GM12873 (cell line): Measurements from ENCODE around the gene SEBOX.

Source experiments
- TF ChIP-seq, protein P1 (sequence below): IDR thresholded peaks from 2 replicates; pipeline ENCODE4 v1.5.1; 2012; ENCODE audit warnings: low read depth, mild to moderate bottlenecking, moderate library complexity, low read length, control low read depth; ENCODE audit not compliant: insufficient read depth; ENCODE audit errors: missing control alignments

SEBOX gene

DNA sequence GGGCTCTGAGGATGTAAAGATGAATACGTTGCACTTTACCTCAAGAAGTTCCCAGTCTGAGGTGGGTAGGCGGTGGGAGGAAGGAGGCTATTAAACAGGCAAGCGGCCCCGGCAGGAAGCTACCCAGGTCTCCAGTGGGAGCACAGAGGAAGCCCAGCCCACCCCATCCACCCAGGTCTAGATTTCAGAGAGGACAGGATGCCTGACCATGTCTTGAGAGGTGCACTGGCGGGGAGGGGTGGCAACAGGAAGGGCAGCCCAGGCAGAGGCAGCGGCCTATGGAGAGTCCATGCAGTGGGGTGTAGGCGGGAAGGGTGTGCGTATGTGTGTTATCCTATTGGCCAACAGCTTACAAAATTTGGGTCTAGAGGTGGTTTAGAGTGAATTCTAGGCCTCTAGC lies 20.4 kb upstream of the SEBOX start:
- TF ChIP-seq, protein P1, sequence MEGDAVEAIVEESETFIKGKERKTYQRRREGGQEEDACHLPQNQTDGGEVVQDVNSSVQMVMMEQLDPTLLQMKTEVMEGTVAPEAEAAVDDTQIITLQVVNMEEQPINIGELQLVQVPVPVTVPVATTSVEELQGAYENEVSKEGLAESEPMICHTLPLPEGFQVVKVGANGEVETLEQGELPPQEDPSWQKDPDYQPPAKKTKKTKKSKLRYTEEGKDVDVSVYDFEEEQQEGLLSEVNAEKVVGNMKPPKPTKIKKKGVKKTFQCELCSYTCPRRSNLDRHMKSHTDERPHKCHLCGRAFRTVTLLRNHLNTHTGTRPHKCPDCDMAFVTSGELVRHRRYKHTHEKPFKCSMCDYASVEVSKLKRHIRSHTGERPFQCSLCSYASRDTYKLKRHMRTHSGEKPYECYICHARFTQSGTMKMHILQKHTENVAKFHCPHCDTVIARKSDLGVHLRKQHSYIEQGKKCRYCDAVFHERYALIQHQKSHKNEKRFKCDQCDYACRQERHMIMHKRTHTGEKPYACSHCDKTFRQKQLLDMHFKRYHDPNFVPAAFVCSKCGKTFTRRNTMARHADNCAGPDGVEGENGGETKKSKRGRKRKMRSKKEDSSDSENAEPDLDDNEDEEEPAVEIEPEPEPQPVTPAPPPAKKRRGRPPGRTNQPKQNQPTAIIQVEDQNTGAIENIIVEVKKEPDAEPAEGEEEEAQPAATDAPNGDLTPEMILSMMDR, result no peak

GRCh38 chr17:28385037-28385400 lies 20.0 kb upstream of the SEBOX start:
- TF ChIP-seq, protein P1, result no peak

- TF ChIP-seq, protein P1, result no peak
These were observed 19.5 kb upstream of the SEBOX start for GRCh38 chr17:28384281-28385036.

DNA sequence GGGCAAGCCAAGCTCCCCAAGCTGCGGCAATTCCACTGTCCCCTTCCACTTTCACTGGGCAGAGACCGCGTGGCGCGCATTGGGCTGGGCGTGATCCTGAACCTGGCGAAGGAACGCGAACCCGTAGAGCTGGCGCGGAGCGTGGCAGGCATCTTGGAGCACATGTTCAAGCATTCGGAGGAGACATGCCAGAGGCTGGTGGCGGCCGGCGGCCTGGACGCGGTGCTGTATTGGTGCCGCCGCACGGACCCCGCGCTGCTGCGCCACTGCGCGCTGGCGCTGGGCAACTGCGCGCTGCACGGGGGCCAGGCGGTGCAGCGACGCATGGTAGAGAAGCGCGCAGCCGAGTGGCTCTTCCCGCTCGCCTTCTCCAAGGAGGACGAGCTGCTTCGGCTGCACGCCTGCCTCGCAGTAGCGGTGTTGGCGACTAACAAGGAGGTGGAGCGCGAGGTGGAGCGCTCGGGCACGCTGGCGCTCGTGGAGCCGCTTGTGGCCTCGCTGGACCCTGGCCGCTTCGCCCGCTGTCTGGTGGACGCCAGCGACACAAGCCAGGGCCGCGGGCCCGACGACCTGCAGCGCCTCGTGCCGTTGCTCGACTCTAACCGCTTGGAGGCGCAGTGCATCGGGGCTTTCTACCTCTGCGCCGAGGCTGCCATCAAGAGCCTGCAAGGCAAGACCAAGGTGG lies 16.3 kb upstream of the SEBOX start:
- TF ChIP-seq, protein P1, result peak; percentile 66

DNA sequence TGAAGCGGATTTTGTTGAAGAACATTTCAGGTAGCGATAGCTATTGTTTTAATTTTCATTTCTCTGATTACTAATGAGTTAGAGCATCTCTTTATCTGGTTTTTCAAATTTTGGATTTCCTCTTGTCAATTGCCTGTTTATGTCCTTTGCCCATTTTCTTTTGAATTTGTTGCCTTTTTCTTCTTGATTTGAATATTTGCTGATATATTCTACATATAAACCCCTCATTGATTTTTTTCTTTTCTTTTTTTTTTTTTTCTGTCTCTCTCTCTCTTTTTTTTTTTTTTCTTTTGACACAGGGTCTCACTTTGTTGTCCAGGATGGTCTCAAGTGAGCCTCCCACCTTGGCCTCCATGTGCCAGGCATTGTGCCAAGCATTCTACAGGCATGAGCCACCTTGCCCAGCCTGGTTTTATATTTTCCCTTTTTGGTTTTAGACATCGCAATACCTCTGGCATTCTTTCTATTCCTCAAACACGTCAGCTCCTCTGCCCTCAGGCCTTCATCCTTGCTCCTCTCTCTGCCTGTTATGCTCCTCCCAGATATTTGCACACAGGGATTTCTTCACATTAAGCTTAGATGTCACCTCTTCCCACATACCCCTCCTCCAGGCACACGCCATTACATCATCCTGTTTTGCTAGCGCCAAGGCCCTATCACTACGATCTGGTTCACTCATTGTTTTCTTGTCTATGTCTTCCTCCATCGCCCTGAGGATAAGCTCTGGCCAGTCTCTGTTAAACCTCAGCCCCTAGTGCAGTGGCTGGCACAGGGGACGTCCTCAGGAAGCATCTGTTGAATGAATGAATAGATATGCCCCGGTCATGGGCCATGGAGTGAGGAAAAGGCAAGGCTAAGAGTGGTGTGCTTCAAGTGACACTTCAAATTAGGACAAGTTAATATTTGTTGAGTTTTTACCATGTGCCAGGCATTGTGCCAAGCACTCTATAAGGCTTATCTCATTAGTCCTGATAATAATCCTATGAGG lies 15.1 kb upstream of the SEBOX start:
- TF ChIP-seq, protein P1, result no peak

DNA sequence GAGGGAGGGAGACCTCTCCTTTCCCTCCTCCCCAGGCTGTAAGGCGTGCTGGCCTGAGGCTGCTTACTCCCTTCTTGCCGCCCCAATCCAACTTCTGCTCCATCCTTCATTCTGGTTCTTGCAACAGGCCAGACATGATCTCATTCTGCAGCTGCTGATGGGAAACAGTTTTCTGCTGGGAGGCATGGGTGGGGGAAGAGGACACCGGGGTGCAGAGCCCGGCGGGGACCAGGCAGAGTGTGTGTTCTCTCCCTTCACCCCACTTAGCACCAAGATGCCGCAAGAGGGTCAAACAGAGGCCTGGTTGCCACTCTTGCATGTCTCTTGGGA lies 7.9 kb upstream of the SEBOX start:
- TF ChIP-seq, protein P1, result no peak
